ENCODE results near the gene PLCE1. TPM values are rescaled to one million over a fixed set of nuclear protein-coding genes. Genes with fewer than 3 reads are reported as not detected.

Gene PLCE1
- total RNA-seq, 2 experiments from 2014 or later: 0.03 TPM; not detected in 1

GRCh38 chr10:94000638-94001415 lies 7.1 kb downstream of the PLCE1 start:
- POLR2A ChIA-PET: no interaction called here
- TF ChIP-seq CTCF (IDR thresholded peaks at IDR 0.05): no peak
- Histone ChIP-seq H3K27ac (ENCODE audit: low read depth in 1 of 2, low read length in 2 of 2) (no peak overlapping the region), H3K4me1 (ENCODE audit: insufficient read depth, low read length) (no peaks in the 10 kb centered on the region), H3K36me3 (ENCODE audit: insufficient read depth, low read length) (no peaks in the 10 kb centered on the region), H3K9me3 (ENCODE audit: control insufficient read depth in 1 of 2, insufficient read depth in 1 of 2, low read length in 2 of 2) (peaks cover 0 to 4% of the 10 kb centered on the region in 2 experiments), H3K4me3 (ENCODE audit: low read length) (no peak overlapping the region), H3K27me3 (ENCODE audit: control insufficient read depth in 1 of 2, insufficient read depth in 2 of 2, low read length in 2 of 2) (peaks cover 14 to 15% of the 10 kb centered on the region in 2 experiments)
- no peak for DNase-seq
- Mint-ChIP-seq H3K27me3 (peaks cover 52% of the 10 kb centered on the region), H3K4me1 (ENCODE audit: low read depth) (no peaks in the 10 kb centered on the region), H3K9me3 (no peaks in the 10 kb centered on the region), H3K36me3 (ENCODE audit: low read depth) (no peaks in the 10 kb centered on the region), H3K27ac (no peak overlapping the region), H3K4me3 (no peak overlapping the region)
- CTCF ChIA-PET: no interaction called here
- ATAC-seq (ENCODE audit: poor library complexity): no peak
- intact Hi-C loops (cut with DNase I, micrococcal nuclease): no loop called here

DNA sequence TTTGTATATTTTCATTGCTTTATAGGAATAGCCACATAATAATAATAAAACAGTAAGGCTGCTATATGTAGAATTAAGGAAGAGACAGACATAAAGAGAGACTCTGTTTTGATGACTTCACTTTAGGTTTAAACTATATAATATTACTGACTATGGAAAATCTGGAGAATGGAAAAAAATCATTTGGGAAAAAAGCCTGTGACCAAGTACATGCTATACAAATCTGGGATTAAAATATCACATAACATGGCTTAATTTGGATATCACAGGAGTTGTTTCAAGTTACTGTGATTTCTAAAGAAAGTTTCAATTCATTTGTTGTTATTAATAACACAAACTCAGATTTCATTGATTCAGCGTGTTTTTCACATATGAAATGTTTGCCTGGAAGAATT lies 7.7 kb downstream of the PLCE1 start:
- H3K4me1 Mint-ChIP-seq (ENCODE audit: low read depth): no peaks in the 10 kb centered on the region
- Histone ChIP-seq H3K36me3 (ENCODE audit: insufficient read depth, low read length) (no peaks in the 10 kb centered on the region), H3K4me1 (ENCODE audit: insufficient read depth, low read length) (no peaks in the 10 kb centered on the region), H3K27ac (ENCODE audit: low read depth in 1 of 2, low read length in 2 of 2) (no peak overlapping the region), H3K27me3 (ENCODE audit: control insufficient read depth in 1 of 2, insufficient read depth in 2 of 2, low read length in 2 of 2) (peaks cover 10 to 12% of the 10 kb centered on the region in 2 experiments), H3K4me3 (ENCODE audit: low read length) (no peak overlapping the region), H3K9me3 (ENCODE audit: control insufficient read depth in 1 of 2, insufficient read depth in 1 of 2, low read length in 2 of 2) (peaks cover 0 to 4% of the 10 kb centered on the region in 2 experiments)
- no peak for DNase-seq
- H3K27me3 Mint-ChIP-seq: peaks cover 51% of the 10 kb centered on the region
- intact Hi-C loops (cut with DNase I, micrococcal nuclease): no loop called here
- ATAC-seq (ENCODE audit: poor library complexity): no peak
- no peak overlapping the region for H3K27ac Mint-ChIP-seq
- no peaks in the 10 kb centered on the region for H3K36me3 Mint-ChIP-seq (ENCODE audit: low read depth)
- TF ChIP-seq CTCF (IDR thresholded peaks at IDR 0.05): no peak
- POLR2A ChIA-PET: no interaction called here
- no peak overlapping the region for H3K4me3 Mint-ChIP-seq
- CTCF ChIA-PET: no interaction called here
- no peaks in the 10 kb centered on the region for H3K9me3 Mint-ChIP-seq

DNA sequence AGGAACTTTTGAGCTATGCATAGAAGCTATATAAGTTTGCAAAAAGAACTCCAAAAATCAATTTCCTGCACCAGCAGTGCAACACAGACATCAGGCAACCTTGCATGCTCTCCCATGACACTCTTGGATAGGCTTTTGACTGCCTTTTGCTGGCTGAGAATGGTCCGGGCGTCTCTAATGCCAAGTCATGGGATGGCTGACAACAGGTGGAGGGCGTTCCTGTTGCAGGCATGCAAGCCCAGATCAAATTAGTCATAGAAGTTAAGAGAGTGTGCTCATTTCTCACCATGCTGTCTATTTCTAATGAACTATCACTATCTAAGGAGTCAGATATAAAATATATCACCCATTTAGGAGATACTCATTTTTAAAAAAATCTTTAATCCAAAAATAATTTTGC lies 8.4 kb downstream of the PLCE1 start:
- peaks cover 8 to 12% of the 10 kb centered on the region in 2 experiments for H3K27me3 ChIP-seq (ENCODE audit: control insufficient read depth in 1 of 2, insufficient read depth in 2 of 2, low read length in 2 of 2)
- no peaks in the 10 kb centered on the region for H3K4me1 ChIP-seq (ENCODE audit: insufficient read depth, low read length)
- Mint-ChIP-seq H3K4me1 (ENCODE audit: low read depth) (no peaks in the 10 kb centered on the region), H3K27ac (no peak overlapping the region), H3K27me3 (peaks cover 56% of the 10 kb centered on the region), H3K4me3 (no peak overlapping the region), H3K9me3 (no peaks in the 10 kb centered on the region), H3K36me3 (ENCODE audit: low read depth) (no peaks in the 10 kb centered on the region)
- intact Hi-C loops (cut with DNase I, micrococcal nuclease): no loop called here
- no peak for ATAC-seq (ENCODE audit: poor library complexity)
- TF ChIP-seq CTCF (IDR thresholded peaks at IDR 0.05): no peak
- no peaks in the 10 kb centered on the region for H3K36me3 ChIP-seq (ENCODE audit: insufficient read depth, low read length)
- H3K9me3 ChIP-seq (ENCODE audit: control insufficient read depth in 1 of 2, insufficient read depth in 1 of 2, low read length in 2 of 2): peaks cover 0 to 4% of the 10 kb centered on the region in 2 experiments
- no peak overlapping the region for H3K4me3 ChIP-seq (ENCODE audit: low read length)
- ChIA-PET CTCF (no interaction called here), POLR2A (no interaction called here)
- no peak for DNase-seq
- no peak overlapping the region for H3K27ac ChIP-seq (ENCODE audit: low read depth in 1 of 2, low read length in 2 of 2)

Measured in CD4-positive, alpha-beta T cell (primary cell).